Measurements from ENCODE around the gene TIMP2.

DNA sequence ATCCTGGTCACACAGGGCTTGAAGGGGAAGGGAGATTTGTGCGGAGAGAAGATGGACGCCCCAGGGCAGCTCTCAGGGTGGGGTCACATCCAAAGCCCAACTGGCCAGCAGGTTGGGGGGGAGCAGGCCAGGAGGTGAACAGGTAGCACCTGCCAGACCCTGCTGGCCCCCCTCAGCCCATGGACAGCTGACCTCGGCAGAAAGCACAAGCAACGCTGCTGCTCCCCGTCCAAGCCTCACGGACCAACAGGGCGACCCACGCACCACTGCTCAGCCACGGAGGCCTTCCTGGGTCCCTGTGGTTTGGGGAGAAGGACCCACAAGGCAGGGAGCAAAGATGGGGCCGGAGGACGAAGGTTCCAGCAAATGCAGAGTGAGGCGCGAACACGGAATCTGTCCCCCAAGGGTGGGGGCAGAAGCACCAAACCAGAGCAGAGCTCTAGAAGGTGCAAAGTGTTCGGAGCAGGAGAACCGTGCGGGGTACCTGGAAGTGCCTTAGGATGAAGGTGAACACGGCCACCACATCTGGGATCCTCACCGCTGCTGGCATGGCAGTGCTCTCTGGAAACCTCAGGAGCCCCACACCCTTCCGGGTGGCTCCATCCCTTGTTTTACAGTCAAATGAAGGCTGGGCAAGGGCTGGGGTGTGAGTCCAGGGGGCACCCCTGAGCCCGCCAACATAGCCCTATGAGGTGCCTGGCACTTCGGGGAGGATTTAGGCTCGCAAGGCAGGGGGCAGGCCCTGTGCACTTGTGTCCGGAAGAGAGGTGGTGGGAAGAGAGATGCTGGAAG, 40.1 kb downstream of the TIMP2 start:
- TF ChIP-seq, protein P1, sequence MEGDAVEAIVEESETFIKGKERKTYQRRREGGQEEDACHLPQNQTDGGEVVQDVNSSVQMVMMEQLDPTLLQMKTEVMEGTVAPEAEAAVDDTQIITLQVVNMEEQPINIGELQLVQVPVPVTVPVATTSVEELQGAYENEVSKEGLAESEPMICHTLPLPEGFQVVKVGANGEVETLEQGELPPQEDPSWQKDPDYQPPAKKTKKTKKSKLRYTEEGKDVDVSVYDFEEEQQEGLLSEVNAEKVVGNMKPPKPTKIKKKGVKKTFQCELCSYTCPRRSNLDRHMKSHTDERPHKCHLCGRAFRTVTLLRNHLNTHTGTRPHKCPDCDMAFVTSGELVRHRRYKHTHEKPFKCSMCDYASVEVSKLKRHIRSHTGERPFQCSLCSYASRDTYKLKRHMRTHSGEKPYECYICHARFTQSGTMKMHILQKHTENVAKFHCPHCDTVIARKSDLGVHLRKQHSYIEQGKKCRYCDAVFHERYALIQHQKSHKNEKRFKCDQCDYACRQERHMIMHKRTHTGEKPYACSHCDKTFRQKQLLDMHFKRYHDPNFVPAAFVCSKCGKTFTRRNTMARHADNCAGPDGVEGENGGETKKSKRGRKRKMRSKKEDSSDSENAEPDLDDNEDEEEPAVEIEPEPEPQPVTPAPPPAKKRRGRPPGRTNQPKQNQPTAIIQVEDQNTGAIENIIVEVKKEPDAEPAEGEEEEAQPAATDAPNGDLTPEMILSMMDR (IDR thresholded peaks at IDR 0.05; ENCODE audit: extremely low read depth in 1 of 2, insufficient read depth in 1 of 2, low read depth in 1 of 2, low read length in 2 of 2) = no peak
- no peak for TF ChIP-seq EZH2 (IDR thresholded peaks at IDR 0.05; ENCODE audit: borderline replicate concordance, low read depth, low read length, severe bottlenecking)
- no peak for TF ChIP-seq POLR2AphosphoS5 (IDR thresholded peaks at IDR 0.05; ENCODE audit: insufficient read depth, low read depth, low read length)
- TF ChIP-seq POLR2A (IDR thresholded peaks at IDR 0.05; ENCODE audit: low read depth, low read length) = no peak
- no peak for TF ChIP-seq GATA2 (IDR thresholded peaks at IDR 0.05; ENCODE audit: insufficient read depth, insufficient read length, low read depth, low read length)
- TF ChIP-seq JUN (IDR thresholded peaks at IDR 0.05; ENCODE audit: borderline replicate concordance, insufficient read depth, insufficient read length, low read depth) = no peak
- TF ChIP-seq MYC (IDR thresholded peaks at IDR 0.05; ENCODE audit: low read depth, low read length) = no peak
